ENCODE results near the gene GIMAP6.
"Not testable (repeated sequence)": the region's sequence is repeated elsewhere in the genome, so short reads cannot be mapped to it uniquely, and the experiment has no call there.

Gene GIMAP6

DNA sequence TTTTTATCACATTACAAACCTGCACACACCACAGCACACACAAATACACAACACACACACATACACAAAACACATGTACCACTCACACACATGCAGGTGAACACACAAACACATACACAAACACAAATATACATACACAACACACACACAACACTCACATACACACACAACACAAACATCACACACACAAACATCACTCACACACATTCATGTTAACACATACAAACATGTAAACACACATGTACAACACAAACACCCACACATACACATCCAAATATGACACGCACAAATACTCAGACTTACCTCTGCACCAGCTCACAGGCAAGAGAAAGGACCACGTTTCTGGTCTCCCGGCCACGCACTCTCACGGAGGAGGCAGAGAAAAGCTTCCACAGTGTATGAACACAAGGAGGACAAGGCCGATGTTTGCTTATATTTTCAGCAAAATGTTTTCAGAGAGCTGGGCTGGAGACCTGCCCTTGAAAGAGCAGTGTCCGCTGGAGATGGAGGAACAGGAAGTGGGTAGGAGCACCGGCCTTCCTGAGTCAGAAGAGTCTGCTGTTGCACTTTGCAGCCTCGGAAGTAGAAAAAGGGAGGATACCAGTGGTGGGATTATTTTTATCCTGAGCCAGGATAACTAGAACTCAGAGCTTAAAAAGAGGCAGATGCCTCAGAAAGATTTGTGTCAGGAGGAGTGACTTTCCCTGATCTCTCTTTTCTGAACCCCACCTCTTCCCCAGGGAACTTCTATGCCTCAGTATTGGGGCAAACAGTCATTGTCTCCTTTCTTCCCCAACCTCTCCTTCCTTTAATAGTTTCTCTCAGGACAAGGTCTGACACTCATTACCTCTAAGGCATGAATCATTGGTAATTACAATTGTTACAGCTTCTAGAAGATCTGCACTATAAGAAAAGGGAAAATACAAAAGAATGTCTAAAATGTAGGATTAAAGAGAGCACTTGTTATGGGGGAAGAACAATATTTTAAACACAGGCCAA lies at the start of gene GIMAP6:
GIMAP6 (minus strand) TSS at position 520 of the 999 bp plus-strand sequence. CDS start 2,243 bp downstream, outside the sequence.
- no peak for DNase-seq (ENCODE audit: low read depth)

DNA sequence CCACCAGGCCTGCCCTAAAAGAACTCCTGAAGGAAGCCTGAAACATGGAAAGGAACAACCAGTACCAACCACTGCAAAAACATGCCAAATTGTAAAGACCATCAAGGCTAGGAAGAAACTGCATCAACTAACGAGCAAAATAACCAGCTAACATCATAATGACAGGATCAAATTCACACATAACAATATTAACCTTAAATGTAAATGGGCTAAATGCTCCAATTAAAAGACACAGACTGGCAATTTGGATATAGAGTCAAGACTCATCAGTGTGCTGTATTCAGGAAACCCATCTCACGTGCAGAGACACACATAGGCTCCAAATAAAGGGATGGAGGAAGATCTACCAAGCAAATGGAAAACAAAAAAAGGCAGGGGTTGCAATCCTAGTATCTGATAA lies 48.2 kb upstream of the GIMAP6 start:
- not testable (repeated sequence) for DNase-seq (ENCODE audit: low read depth)

- not testable (repeated sequence) for DNase-seq (ENCODE audit: low read depth)
Measured at GRCh38 chr7:150678601-150679000, 46.4 kb upstream of the GIMAP6 start.

- DNase-seq (ENCODE audit: low read depth), result not testable (repeated sequence)
Measured at GRCh38 chr7:150676854-150677253, 44.7 kb upstream of the GIMAP6 start.

- DNase-seq (ENCODE audit: low read depth), result not testable (repeated sequence)
Measured at GRCh38 chr7:150676276-150676675, 44.1 kb upstream of the GIMAP6 start.

DNA sequence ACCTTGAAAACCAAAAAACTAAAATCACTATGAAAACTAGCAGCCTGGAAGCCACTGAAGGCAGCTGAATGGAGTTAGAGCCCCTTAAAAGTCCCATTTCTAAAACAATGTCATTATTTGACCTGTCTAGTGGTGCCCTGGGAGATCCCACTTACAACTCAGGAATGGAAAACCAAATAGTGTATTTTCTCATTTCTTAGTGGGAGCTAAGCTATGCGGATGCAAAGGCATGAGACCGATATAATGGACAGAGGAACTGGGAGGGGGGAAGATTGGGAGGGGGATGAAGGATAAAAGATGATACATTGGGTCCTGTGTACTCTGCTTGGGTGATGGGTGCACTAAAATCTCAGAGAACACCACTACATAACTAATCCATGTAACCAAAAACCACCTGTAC lies 43.5 kb upstream of the GIMAP6 start:
- no peak for DNase-seq (ENCODE audit: low read depth)

GRCh38 chr7:150671798-150672585 lies 39.8 kb upstream of the GIMAP6 start:
- DNase-seq (ENCODE audit: low read depth), result not testable (repeated sequence)

DNA sequence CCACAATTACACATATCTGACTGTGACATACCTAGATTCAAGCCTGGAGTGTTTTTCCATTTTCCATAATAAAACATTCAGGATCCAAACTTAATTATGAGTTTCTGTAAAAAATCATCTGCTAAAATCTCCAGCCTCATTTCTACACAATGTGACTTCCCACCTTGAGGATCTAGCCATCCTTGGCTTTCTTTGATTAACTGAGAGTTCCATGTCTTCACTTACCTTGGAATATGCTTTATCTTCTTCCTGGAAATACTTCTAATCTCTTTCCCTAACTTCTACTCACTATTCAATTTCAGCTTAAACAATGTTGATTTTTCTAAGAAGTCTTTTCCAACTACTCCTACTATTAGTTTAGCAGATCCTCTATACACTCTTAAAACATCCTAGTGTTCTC lies 36.8 kb upstream of the GIMAP6 start:
- DNase-seq (ENCODE audit: low read depth), result no peak

DNA sequence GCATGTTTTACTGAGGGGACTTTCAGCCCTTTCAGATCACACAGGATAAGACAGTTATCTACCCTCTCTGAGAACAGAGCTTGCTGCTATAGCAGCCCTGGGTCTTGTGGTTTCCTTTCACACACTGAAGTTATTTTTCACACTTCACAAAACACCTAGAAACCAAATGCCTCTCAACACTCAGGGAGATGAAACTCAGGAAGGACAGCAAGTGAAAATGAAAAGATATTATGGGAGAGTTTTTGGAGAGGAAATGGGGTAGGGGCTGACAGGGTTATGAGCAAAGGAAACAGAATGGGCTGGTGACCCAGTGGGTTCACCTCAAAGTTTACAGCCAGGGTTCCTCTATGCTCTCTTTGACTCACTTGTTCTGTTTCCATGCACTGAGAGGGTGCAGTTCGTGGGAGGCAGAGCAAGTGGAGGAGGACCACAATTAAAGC lies 36.3 kb upstream of the GIMAP6 start:
- no peak for DNase-seq (ENCODE audit: low read depth)

DNA sequence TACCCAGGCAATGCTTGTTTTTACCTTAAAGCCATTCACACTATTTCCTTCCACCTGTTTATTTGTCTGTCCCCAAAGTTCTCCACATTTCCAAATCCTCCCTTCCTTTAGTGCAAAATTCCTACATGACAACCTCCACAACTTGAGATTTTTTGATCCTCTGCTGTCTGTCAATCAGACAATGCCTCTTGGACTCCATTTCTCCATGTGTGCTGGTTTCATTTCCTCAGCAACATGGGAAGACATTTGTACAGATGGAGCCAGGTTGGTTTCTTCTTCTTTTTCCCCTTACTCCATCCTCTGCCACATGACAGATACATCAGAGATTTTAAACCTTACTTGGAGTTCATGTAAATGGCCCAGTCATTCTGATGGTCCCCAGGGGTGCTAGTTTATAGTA lies 34.2 kb upstream of the GIMAP6 start:
- no peak for DNase-seq (ENCODE audit: low read depth)

- DNase-seq (ENCODE audit: low read depth), result no peak
Measured at GRCh38 chr7:150665896-150666295, 33.7 kb upstream of the GIMAP6 start.

GRCh38 chr7:150665089-150665748 lies 33.0 kb upstream of the GIMAP6 start:
- DNase-seq (ENCODE audit: low read depth), result no peak

DNA sequence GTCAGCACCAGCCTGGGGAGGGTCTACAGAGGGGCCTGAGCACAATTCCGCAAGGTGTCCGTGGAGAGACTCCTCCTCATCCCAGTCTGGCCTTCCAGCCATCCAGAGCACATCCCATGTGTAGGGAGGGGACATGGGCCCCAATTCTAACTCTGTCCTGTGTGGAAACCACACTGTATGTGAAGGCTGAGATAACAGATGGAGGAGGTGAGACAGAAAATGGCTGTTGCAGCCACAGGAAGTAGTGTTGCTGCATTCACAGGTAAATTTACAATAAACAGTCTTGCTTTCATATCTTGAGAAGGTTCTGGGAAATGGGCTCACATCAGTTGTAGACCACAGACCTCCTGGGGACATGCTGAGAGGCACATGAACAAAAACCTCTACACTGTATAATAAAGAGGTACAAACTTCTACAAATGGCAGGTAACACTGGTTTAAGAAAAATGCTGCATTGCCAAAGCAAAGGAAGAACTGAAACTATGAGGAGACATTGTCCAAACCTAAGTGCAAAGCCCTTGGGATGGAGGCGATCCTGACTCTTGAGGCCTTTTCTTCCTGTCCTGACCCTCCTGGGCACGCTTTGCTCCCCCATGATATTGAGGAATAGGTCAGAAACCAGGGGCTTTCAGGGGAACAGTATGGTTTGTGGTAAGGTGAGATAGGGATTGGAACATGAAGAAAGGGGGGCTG lies 31.8 kb upstream of the GIMAP6 start:
- no peak for DNase-seq (ENCODE audit: low read depth)

DNA sequence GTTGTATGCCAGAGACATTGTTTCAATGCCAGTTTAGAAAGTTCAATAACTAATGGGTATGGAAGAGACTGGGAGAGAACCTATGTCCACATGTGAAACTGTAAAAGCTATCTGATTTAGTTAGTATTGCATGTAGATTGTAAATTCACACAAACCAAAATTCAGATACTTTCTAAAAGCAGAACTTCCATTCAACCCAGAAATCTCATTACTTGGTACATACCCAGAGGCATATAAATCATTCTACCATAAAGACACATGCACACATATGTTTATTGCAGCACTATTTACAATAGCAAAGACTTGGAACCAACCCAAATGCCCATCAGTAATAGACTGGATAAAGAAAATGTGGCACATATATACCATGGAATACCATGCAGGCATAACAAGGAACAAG lies 30.6 kb upstream of the GIMAP6 start:
- not testable (repeated sequence) for DNase-seq (ENCODE audit: low read depth)

GRCh38 chr7:150660939-150661613 lies 28.9 kb upstream of the GIMAP6 start:
- DNase-seq (ENCODE audit: low read depth), result no peak

DNA sequence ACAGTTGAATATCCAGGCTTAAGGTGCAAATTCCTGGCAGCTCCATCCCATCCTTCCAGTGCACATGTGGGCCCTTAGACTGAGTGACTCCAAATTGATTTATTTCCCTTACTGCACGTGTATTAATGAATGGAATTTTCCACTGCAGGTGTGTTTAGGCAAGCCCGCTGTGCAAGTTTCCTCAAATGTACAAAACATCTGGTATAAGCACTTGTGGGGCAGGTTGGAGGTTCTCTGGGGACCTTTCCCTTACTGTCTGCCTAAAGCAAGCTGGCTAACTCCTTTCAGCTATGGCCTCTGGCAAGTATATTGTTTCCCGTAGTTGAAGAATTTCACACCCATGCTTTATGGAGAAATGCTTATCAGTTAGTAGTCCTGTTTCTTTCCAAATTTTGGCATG lies 25.3 kb upstream of the GIMAP6 start:
- no peak for DNase-seq (ENCODE audit: low read depth)

DNA sequence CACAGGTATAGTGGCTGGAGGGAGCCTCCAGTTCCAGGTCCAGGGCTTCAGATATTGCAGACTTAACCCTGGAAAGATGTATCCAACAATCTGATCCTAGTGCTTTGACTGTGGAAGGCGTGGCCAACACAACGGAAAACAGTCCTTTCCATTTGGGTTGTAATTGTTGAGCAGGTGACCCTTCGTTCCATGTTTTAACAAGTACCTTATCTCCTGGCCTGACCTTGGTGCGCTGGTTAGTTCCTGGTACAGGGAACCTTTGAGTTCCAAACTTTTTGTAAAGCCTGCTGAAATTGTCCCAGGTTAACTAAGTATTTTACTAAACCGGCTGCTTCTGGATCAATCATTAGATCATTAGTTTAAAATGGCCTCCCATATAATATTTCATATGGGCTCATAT lies 23.9 kb upstream of the GIMAP6 start:
- DNase-seq (ENCODE audit: low read depth), result no peak

GRCh38 chr7:150654692-150655091 lies 22.5 kb upstream of the GIMAP6 start:
- no peak for DNase-seq (ENCODE audit: low read depth)

DNA sequence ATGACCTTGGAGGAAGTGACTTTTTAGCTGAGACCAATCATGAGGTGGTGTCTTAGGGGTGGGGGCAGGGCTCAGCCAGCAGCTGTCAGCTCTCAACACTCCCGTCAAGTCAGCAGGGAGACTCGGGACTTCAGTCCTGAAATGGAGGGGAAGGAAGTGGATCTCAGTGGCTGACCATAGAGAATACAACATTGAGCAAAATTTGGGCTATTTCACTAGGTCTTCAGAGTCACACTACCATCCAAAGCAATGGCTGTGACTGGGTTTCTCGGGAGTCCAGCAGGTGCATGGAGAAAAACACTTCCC lies 16.8 kb upstream of the GIMAP6 start:
- no peak for DNase-seq (ENCODE audit: low read depth)

- no peak for DNase-seq (ENCODE audit: low read depth)
Measured at GRCh38 chr7:150648353-150649079, 16.3 kb upstream of the GIMAP6 start.
